ENCODE data around the gene ENPP6.

ENPP6 gene

DNA sequence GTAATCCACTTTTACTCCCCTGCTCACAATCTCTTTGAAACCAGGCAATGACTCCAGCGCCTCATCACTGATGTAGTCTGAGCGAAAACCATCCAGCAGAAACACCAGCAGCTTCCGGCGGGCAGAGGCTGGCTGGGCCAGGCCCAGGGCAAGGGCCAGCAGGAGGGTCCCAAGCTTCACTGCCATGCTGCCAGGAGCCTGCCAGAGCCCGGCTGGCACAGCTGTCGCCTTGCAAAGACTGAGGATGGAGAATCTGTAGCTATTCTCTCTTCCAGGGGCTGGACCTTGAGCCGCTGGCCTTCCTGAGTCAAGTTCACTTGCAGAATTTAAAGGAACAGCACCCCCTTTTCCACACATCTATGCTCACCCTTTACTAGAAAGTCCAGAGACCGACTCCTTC is at the start of gene ENPP6:
ENPP6 (minus strand) TSS at position 240 of the 400 bp plus-strand sequence; CDS start at position 186, 54 bp downstream.
- no peak within 1 kb of the TSS for H3K4me3 Mint-ChIP-seq
- peaks cover 18% of the 10 kb centered on the region for H3K4me1 Mint-ChIP-seq
- H3K36me3 Mint-ChIP-seq (ENCODE audit: low read depth): no peaks in the 10 kb centered on the region
- TF ChIP-seq, protein P1, sequence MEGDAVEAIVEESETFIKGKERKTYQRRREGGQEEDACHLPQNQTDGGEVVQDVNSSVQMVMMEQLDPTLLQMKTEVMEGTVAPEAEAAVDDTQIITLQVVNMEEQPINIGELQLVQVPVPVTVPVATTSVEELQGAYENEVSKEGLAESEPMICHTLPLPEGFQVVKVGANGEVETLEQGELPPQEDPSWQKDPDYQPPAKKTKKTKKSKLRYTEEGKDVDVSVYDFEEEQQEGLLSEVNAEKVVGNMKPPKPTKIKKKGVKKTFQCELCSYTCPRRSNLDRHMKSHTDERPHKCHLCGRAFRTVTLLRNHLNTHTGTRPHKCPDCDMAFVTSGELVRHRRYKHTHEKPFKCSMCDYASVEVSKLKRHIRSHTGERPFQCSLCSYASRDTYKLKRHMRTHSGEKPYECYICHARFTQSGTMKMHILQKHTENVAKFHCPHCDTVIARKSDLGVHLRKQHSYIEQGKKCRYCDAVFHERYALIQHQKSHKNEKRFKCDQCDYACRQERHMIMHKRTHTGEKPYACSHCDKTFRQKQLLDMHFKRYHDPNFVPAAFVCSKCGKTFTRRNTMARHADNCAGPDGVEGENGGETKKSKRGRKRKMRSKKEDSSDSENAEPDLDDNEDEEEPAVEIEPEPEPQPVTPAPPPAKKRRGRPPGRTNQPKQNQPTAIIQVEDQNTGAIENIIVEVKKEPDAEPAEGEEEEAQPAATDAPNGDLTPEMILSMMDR (IDR thresholded peaks at IDR 0.05): no peak
- H3K9me3 Mint-ChIP-seq: peaks cover 14% of the 10 kb centered on the region
- H3K27ac Mint-ChIP-seq: no peak within 1 kb of the TSS
- H3K27me3 Mint-ChIP-seq (ENCODE audit: low read depth, poor library complexity): peaks cover 13% of the 10 kb centered on the region
- no peak for DNase-seq

DNA sequence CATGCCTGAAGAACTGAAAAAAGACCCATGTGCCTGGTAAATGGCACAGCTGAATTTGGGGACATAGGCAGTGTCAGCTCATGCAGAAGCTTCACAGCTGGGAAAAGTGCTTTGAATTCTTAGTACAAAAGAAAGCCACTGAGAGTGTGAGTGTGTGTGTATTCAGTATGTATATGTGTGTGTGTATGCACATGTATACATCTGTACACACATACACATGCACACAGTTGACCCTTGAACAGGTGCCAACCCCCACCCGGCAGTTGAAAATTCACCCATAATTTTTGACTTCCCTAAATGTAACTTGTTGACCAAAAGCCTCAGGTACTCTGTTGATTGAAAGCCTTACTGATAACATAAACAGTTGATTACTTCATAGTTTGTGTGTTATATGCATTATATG is 49.5 kb upstream of the ENPP6 start:
- TF ChIP-seq, protein P1 (IDR thresholded peaks at IDR 0.05): no peak
- Mint-ChIP-seq H3K36me3 (ENCODE audit: low read depth) (no peaks in the 10 kb centered on the region), H3K9me3 (no peaks in the 10 kb centered on the region), H3K4me3 (no peak overlapping the region), H3K4me1 (peaks cover 5% of the 10 kb centered on the region), H3K27me3 (ENCODE audit: low read depth, poor library complexity) (peaks cover 12% of the 10 kb centered on the region), H3K27ac (peak overlapping the region; percentile 12)
- DNase-seq: no peak

DNA sequence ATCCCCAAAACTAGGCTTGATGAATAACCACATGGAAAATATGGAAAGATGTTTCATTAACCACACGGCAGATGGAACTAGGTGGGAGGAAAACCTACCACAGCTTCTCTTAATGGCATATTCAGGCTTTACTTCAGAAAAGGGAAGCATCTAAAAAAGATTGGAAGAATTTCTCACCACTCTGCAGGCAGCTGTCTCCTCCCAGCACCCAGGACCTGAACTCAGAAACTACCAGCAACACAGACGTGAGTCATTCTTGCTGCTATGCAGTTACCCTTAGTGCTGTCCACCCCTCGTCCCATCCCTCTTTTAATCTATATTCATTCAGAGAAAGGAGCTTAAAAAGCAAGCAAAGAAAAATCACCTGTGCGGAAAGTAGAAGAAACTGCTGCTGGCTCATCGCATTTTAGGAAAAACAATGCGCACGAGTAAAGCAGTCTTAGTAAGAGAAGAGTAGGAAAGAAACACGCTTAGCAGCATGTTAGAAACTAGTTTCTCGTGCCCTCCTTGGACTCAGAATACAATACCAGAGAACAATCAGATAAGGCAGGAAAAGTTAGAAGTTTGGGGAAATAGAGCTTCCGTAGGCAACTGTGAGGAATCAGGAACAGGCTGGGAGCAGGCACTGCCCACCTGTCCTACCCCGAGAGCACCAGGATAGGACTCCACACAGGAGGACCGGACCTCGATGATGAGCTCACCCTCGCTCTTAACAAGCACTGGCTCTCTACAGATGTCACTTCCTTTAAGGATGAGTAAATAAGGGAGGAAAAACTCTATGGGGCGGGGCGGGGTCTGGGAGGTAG is 48.1 kb upstream of the ENPP6 start:
- no peaks in the 10 kb centered on the region for H3K9me3 Mint-ChIP-seq
- H3K4me1 Mint-ChIP-seq: peaks cover 5% of the 10 kb centered on the region
- no peak overlapping the region for H3K27ac Mint-ChIP-seq
- H3K27me3 Mint-ChIP-seq (ENCODE audit: low read depth, poor library complexity): peaks cover 11% of the 10 kb centered on the region
- DNase-seq: no peak
- H3K4me3 Mint-ChIP-seq: no peak overlapping the region
- TF ChIP-seq, protein P1 (IDR thresholded peaks at IDR 0.05): no peak
- H3K36me3 Mint-ChIP-seq (ENCODE audit: low read depth): no peaks in the 10 kb centered on the region

DNA sequence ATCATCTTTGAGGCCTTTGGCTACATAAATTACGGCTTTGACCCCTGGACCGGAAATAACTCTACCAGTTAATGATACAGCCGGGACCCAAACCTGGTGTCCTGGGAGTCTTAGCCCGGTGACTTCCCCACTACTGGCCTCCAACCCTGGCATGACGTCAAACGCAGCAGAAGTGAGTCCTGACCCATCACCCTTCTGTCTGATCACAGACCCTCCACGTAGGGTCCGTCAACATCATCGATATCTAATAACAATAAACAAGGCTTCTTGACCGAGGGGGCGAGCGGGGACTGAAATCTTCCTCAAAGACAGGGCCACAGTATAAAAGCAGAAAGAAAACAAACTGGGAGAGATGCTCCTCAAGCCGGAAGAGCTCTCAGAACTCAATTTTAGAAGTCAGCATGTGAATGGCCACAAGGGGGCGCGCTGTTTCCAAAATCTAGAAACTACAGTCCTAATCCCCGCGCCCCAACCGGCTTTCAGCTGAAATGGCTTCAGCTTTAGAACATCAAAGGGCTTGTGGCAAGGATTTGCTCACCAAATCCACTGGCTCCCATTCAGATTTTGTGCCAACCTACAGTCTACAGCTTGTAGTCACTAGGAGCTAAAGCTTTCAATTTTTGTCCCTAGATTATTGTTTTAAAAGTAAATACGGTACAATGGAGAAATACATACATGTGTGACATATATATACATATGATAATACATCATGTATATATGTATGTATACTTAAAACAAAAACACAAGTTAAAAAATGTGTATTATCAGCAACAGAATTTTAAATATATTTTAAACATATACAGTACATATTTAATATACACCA is 46.4 kb upstream of the ENPP6 start:
- H3K27ac Mint-ChIP-seq: no peak overlapping the region
- H3K36me3 Mint-ChIP-seq (ENCODE audit: low read depth): no peaks in the 10 kb centered on the region

DNA sequence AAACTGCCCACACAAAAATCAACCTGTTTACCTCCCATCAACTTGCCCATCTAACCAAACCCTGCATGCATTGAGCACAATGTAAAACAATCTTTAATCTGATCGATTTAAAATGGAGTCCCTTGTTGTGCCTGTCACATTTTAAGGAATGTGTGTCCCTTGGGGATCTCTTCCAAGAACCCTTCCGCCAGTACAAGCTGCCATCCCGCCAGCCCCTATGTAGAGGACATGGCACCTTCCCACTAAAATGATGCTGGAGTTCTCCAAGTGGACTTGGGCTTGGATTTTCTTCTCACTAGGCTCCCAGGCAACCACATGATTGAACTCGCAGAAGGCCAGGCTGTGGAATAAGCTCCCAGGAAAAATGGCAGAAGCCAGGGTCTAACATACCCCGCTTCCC is 45.8 kb upstream of the ENPP6 start:
- H3K4me3 Mint-ChIP-seq: no peak overlapping the region
- TF ChIP-seq, protein P1 (IDR thresholded peaks at IDR 0.05): no peak

More for the DNA sequence above, 46.4 kb upstream of the ENPP6 start:
- H3K9me3 Mint-ChIP-seq: no peaks in the 10 kb centered on the region
- TF ChIP-seq, protein P1 (IDR thresholded peaks at IDR 0.05): peak; percentile 79
- H3K4me3 Mint-ChIP-seq: no peak overlapping the region
- peaks cover 12% of the 10 kb centered on the region for H3K4me1 Mint-ChIP-seq
- H3K27me3 Mint-ChIP-seq (ENCODE audit: low read depth, poor library complexity): peaks cover 11% of the 10 kb centered on the region
- DNase-seq: peak; percentile 94

More for the DNA sequence above, 45.8 kb upstream of the ENPP6 start:
- no peak for DNase-seq
- H3K9me3 Mint-ChIP-seq: no peaks in the 10 kb centered on the region
- peaks cover 11% of the 10 kb centered on the region for H3K27me3 Mint-ChIP-seq (ENCODE audit: low read depth, poor library complexity)
- peaks cover 12% of the 10 kb centered on the region for H3K4me1 Mint-ChIP-seq
- no peaks in the 10 kb centered on the region for H3K36me3 Mint-ChIP-seq (ENCODE audit: low read depth)
- H3K27ac Mint-ChIP-seq: no peak overlapping the region
